ENCODE data around the gene FILIP1.

DNA sequence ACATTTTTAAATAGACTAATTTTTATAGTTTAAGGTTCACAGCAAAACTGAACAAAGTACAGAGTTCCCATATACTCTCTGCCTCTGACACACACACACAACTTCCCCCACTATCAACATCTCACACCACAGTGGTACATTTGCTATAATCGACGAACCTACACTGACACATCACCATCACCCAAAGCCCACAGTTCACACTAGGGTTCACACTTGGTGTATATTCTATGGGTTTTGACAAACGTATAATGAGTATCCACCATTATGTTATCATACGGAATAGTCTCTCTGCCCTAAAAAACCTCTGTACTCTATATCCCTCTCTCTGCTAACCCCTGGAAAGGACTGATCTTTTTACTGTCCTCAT is 224.6 kb downstream of the FILIP1 start:
- TF ChIP-seq EZH2 (IDR thresholded peaks at IDR 0.05; ENCODE audit: low read length, missing control alignments): no peak
- TF ChIP-seq, protein P1, sequence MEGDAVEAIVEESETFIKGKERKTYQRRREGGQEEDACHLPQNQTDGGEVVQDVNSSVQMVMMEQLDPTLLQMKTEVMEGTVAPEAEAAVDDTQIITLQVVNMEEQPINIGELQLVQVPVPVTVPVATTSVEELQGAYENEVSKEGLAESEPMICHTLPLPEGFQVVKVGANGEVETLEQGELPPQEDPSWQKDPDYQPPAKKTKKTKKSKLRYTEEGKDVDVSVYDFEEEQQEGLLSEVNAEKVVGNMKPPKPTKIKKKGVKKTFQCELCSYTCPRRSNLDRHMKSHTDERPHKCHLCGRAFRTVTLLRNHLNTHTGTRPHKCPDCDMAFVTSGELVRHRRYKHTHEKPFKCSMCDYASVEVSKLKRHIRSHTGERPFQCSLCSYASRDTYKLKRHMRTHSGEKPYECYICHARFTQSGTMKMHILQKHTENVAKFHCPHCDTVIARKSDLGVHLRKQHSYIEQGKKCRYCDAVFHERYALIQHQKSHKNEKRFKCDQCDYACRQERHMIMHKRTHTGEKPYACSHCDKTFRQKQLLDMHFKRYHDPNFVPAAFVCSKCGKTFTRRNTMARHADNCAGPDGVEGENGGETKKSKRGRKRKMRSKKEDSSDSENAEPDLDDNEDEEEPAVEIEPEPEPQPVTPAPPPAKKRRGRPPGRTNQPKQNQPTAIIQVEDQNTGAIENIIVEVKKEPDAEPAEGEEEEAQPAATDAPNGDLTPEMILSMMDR (conservative IDR thresholded peaks at IDR 0.05 in 1 of 2, IDR thresholded peaks at IDR 0.05 in 1 of 2; ENCODE audit: low read depth in 1 of 2, low read length in 2 of 2): no peak

Measured in fibroblast of lung (primary cell).